Activated CD8-positive, alpha-beta T cell treated with anti-CD3 and anti-CD28 coated beads, Interleukin-2, amount 10 ng/mL, durations not matched to agents 7 days and 5 days (primary cell): ENCODE results near the gene PKNOX1. TPM values are rescaled to one million over a fixed set of nuclear protein-coding genes. Genes with fewer than 3 reads are reported as not detected.
"Not testable (repeated sequence)": the region's sequence is repeated elsewhere in the genome, so short reads cannot be mapped to it uniquely, and the experiment has no call there.

Experiments used
- ATAC-seq: fragments of 150-1000 bp; cut with Tn5 transposase; one replicate; pipeline ENCODE4 v1.10.0; 2021; ENCODE audit warnings: moderate library complexity
- CTCF ChIA-PET: fragments of 350-600 bp; sonication (Branson Sonifier 250); formaldehyde crosslinking; loops from one replicate; lab custom pipeline; 2021; ENCODE audit warnings: antibody characterized with exemption; lab: Charles Lee
- POLR2A ChIA-PET: fragments of 350-600 bp; sonication (Branson Sonifier 250); formaldehyde crosslinking; loops from one replicate; lab custom pipeline; 2021; ENCODE audit warnings: antibody characterized with exemption; lab: Charles Lee
- DNase-seq: peaks from one replicate; pipeline ENCODE4 v3.0.0-alpha.2; 2020
- H3K27ac Mint-ChIP-seq: one replicate; pipeline ENCODE4 v1.8.0; 2021; ENCODE audit warnings: mild to moderate bottlenecking, mixed read lengths
- H3K27me3 Mint-ChIP-seq: one replicate; pipeline ENCODE4 v1.8.0; 2021; ENCODE audit warnings: low read depth, mixed read lengths
- H3K36me3 Mint-ChIP-seq: one replicate; pipeline ENCODE4 v1.8.0; 2021; ENCODE audit warnings: low read depth, mixed read lengths
- H3K4me1 Mint-ChIP-seq: one replicate; pipeline ENCODE4 v1.8.0; 2021; ENCODE audit warnings: low read depth, mixed read lengths
- H3K4me3 Mint-ChIP-seq: one replicate; pipeline ENCODE4 v1.8.0; 2021; ENCODE audit warnings: mild to moderate bottlenecking, mixed read lengths
- H3K9me3 Mint-ChIP-seq: one replicate; pipeline ENCODE4 v1.8.0; 2022; ENCODE audit warnings: mixed read lengths; ENCODE audit not compliant: insufficient read depth
- total RNA-seq, 2 experiments: library from RNA; stranded (reverse); gene quantifications; one replicate each; pipeline ENCODE4 v1.2.3, GENCODE V29; 2021

PKNOX1 gene, protein sequence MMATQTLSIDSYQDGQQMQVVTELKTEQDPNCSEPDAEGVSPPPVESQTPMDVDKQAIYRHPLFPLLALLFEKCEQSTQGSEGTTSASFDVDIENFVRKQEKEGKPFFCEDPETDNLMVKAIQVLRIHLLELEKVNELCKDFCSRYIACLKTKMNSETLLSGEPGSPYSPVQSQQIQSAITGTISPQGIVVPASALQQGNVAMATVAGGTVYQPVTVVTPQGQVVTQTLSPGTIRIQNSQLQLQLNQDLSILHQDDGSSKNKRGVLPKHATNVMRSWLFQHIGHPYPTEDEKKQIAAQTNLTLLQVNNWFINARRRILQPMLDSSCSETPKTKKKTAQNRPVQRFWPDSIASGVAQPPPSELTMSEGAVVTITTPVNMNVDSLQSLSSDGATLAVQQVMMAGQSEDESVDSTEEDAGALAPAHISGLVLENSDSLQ
- total RNA-seq, result 10 to 100 TPM; 23.9 to 25.3 TPM

DNA sequence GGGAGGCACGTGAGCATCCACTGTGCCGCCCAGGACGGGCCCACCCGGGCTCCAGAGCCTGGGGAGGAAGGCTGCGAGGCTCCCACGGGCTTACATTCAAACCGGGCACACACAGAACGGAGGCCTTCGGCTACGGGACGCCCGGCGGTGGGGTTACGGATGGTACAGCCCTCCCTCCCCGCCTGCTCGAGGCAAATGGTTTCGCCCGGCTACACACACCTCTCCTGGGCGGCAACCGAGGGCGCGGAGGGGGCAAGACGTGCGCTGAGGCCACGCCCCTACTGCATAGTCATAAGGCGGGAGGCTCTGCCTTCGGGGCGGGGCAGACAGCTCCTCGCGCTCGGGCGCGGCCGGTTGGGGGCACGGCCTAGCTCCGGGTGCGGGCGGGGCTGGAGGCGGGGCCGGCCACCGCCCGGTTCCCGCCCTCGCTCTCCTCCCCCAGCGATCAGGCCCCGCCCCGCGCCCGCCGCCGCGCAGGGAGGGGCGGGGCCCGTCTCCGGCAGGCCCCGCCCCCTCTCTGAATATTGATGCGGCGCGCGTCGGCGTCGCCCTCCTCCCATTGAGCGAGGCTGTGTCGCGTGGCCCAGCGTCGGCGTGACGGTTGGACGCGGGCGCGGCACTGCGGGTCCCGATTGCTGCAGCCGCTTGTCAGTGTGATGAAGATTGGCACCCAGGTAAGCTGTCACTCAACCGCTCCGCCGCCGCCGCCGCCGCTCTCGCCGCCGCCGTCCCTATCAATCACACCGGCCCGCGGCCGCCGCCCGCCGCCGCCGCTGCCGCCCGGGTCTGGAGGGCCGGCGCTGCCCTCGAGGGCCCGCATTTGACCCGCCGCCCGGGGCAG is at the start of gene PKNOX1:
Gene PKNOX1 (plus strand): TSS at position 572 of the 841 bp plus-strand sequence. CDS start 29,820 bp downstream, outside the sequence.
- H3K4me3 Mint-ChIP-seq, result peak within 1 kb of the TSS; percentile 87
- CTCF ChIA-PET, result interaction anchor here (1.0 kb wide), 1 partner anchor 18 kb away, joined by 4 read pairs; no protein-coding TSS in a partner anchor
- H3K9me3 Mint-ChIP-seq, result no peaks in the 10 kb centered on the region
- peak within 1 kb of the TSS; percentile 94 for H3K27ac Mint-ChIP-seq
- DNase-seq, result peak; percentile 99
- POLR2A ChIA-PET, result interaction anchor here (0.6 to 1.0 kb wide), 5 partner anchors 10 to 94 kb away, joined by 3 to 4 read pairs (median 3); no protein-coding TSS in a partner anchor
- H3K36me3 Mint-ChIP-seq, result peaks cover 25% of the 10 kb centered on the region
- H3K4me1 Mint-ChIP-seq, result peaks cover 34% of the 10 kb centered on the region
- H3K27me3 Mint-ChIP-seq, result no peaks in the 10 kb centered on the region
- ATAC-seq, result peak; percentile 91

DNA sequence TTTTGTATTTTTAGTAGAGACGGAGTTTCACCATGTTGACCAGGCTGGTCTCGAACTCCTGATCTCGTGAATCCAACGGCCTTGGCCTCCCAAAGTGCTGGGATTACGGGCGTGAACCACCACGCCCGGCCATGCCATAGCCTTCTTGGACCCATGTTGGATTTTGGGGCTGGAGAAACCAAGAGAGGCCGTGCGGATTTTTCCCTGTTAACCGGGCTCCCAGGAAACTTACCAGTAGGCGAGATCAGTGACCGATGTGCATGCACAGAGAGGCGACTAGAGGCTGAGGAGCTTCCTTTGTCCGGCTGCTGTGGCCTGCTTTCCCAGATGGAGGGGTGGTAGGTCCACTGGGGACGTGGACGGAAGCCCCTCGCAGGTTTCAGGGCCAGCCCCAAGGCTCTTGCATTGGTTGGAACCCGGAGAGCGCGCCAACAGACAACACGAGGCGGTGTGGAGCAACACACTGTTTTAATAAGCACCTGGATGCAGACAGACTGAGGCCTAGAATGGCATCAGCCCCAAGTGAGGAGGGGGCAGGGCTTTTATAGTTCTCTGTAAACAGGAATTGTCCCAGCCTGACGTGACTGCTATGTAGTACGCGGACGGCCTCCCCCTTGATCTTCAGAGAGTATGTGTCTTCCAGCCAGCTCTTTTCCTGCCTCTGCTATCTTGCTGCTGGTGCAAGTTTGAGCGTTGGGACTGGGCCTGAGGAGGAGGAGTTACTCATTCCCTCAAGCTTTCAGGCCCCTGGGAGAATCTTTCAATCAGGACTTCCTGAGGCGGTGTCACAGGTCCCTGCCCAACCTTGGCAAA is 49.0 kb upstream of the PKNOX1 start, which contains the start of gene ERVH48-1:
Gene ERVH48-1 (minus strand): TSS at position 517 of the 813 bp plus-strand sequence. CDS start 6,624 bp downstream, outside the sequence.
- CTCF ChIA-PET, result no interaction called here
- Mint-ChIP-seq H3K27me3 (no peaks in the 10 kb centered on the region), H3K36me3 (no peaks in the 10 kb centered on the region), H3K9me3 (no peaks in the 10 kb centered on the region), H3K4me3 (peak within 1 kb of the TSS; percentile 57), H3K4me1 (peaks cover 19% of the 10 kb centered on the region), H3K27ac (peak within 1 kb of the TSS; percentile 94)
- ATAC-seq, result no peak
- DNase-seq, result no peak
- POLR2A ChIA-PET, result no interaction called here

DNA sequence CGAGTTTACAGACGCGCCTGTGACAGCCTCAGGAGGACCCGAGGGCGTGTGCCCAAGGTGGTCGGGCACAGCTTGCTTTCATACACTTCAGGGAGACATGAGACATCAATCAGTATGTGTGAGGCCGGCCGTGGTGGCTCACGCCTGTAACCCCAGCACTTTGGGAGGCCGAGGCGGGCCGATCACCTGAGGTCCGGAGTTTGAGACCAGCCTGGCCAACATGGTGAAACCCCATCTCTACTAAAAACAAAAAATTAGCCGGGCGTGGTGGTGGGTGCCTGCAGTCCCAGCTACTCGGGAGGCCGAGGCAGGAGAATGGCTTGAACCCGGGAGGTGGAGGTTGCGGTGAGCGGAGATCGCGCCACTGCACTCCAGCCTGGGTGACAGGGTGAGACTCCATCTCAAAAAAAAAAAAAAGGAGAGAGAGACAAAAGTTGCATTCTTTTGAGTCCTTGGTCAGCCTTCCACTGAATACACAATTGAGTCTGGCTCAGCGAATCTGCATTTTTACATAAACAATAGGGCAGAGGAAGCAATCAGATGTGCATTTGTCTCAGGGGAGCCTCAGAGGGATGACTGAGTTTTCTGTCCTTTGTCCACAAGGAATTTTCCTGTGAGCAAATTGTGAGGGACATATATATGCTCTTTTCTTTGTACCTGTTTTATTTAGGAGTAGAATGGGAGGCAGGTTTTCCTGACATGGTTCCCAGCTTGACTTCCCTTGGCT is 46.7 kb upstream of the PKNOX1 start:
- ATAC-seq, H3K9me3 Mint-ChIP-seq, CTCF ChIA-PET, H3K36me3 Mint-ChIP-seq, H3K4me3 Mint-ChIP-seq, DNase-seq, H3K27ac Mint-ChIP-seq, H3K27me3 Mint-ChIP-seq: not testable (repeated sequence)
- POLR2A ChIA-PET, result interaction anchor here (0.9 kb wide), 1 partner anchor 46 kb away, joined by 3 read pairs; the partner anchor contains the start of gene PKNOX1
- H3K4me1 Mint-ChIP-seq, result peaks cover 20% of the 10 kb centered on the region

DNA sequence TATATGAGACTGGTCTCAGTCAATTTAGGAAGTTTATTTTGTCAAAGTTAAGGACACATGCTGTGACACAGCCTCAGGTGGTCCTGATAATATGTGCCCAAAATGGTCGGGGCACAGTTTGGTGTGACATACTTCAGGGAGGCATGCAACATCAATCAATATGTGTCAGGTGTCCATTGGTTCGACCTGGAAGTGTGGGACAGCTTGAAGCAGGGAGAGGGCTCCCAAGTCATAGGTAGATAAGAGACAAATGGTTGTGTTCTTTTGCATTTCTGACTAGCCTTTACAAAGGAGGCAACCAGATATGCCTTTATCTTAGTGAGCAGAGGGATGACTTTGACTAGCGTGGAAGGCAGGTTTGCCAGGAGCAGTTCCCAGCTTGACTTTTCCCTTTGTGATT is 44.4 kb upstream of the PKNOX1 start:
- ATAC-seq, result no peak
- Mint-ChIP-seq H3K36me3 (no peaks in the 10 kb centered on the region), H3K27me3 (no peaks in the 10 kb centered on the region), H3K27ac (no peak overlapping the region), H3K4me3 (no peak overlapping the region), H3K4me1 (peaks cover 6% of the 10 kb centered on the region), H3K9me3 (no peaks in the 10 kb centered on the region)
- CTCF ChIA-PET, result no interaction called here
- POLR2A ChIA-PET, result interaction anchor here (0.6 kb wide), 1 partner anchor 29 kb away, joined by 3 read pairs; no protein-coding TSS in a partner anchor
- DNase-seq, result no peak

DNA sequence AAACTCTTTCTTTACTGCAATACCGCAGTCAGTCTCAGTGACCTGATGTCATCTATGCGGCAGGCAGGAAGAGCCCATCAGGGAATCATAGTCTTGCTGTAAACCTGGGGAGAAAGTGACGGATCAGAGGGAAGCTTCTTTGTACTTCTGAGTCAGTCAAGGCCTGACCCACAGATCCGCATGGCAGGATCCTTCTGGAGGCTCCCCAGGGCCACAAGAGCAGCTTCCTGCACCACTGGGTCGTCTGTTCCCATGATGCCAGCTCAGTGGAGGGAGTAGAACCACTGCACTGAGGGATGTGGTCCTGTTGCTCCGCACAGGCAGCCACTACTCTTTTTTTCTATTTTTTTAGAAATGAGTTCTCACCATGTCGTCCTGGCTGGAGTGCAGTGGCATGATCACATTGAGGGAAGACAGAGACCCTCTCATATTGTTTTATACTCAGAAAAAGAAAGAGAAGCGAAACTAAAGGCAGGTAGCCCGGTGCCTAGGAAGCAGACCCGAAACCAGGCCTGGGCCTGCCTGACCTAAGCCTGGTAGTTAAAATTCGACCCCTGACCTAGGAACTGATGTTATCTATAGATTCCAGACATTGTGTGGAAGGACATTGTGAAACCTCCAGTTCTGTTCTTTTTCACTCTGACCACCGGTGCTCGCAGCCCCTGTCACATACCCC is 42.7 kb upstream of the PKNOX1 start:
- ATAC-seq, result no peak
- Mint-ChIP-seq H3K4me3 (no peak overlapping the region), H3K27me3 (no peaks in the 10 kb centered on the region), H3K4me1 (peaks cover 4% of the 10 kb centered on the region), H3K27ac (no peak overlapping the region), H3K9me3 (no peaks in the 10 kb centered on the region), H3K36me3 (no peaks in the 10 kb centered on the region)
- ChIA-PET POLR2A (no interaction called here), CTCF (no interaction called here)
- DNase-seq, result no peak

DNA sequence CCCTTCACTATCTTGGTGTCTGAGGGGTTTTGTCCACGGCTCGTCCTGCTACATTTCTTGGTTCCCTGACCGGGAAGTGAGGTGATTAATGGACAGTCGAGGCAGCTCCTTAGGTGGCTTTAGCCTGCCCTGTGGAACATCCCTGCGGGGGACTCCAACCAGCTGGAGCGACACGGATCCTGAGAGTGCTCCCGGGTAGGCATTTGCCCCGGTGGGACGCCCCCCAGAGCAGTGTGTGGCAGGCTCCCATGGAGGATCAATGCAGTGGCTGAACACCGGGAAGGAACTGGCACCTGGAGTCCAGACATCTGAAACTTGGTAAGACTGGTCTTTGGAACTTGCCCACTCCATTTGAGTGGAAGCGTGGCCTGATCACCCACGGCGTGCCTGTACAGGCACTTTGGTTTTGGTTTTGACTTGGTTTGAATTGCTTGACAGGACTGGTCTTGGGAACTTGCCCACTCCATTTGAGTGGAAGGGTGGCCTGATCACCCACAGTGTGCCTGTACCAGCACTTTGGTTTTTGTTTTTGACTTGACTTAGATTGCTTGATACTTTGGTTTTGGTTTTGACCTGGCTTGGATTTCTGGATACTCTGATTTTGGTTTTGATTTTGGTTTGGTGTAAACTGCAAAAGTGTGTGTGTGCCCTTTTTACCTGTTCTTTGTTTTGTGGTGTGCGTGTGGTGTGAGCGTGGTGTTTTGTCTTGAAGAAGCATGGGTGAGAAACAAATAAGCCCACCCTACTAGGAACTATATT is 41.8 kb upstream of the PKNOX1 start:
- DNase-seq, POLR2A ChIA-PET, H3K9me3 Mint-ChIP-seq, H3K27me3 Mint-ChIP-seq, H3K36me3 Mint-ChIP-seq, CTCF ChIA-PET, H3K4me1 Mint-ChIP-seq, H3K4me3 Mint-ChIP-seq, H3K27ac Mint-ChIP-seq, ATAC-seq: not testable (repeated sequence)

DNA sequence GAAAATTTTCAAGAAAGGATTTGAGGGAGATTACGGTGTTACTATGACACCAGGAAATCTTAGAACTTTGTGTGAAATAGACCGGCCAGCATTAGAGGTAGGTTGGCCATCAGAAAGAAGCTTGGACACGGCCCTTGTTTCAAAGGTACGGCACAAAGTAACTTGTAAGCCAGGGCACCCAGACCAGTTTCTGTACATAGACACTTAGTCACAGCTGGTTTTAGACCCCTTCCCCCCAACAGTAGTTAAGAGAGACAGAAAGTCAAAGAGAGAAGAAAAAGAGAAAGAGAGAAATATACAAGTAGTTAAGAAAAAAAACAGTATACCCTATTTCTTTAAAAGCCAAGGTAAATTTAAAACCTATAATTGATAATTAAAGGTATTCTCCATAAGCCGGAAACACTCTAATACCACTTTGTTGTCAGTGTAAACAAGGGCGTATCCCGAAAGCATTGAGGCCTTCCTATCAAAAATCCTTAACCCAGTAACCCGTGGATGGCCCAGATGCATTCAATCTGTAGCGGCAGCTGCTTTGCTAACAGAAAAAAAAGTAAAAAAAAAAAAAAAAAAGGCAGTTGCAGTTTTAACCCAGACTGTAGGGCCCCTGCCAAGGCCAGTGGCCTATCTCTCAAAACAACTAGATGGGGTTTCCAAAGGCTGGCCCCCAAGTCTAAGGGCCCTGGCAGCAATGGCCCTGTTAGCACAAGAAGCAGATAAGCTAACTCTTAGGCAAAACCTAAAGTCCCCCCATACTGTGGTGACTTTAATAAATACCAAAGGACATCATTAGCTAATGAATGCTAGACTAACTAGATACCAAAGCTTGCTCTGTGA is 41.0 kb upstream of the PKNOX1 start:
- H3K27ac Mint-ChIP-seq, CTCF ChIA-PET, H3K4me3 Mint-ChIP-seq, H3K4me1 Mint-ChIP-seq, DNase-seq, ATAC-seq, H3K36me3 Mint-ChIP-seq, POLR2A ChIA-PET, H3K9me3 Mint-ChIP-seq, H3K27me3 Mint-ChIP-seq: not testable (repeated sequence)

DNA sequence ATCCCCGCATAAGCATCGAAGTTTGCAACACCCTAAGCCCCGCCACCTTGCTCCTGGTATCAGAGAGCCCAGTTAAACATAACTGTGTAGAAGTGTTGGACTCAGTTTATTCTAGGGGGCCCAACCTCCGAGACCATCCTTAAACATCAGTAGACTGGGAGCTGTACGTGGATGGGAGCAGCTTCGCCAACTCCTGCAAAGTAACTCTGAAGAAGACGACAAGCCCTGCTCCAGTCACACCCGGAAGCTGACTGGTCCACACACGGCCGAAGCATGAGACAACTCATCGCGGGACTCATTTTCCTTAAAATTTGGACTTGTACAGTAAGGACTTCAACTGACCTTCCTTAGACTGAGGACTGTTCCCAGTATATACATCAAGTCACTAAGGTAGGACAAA is 40.4 kb upstream of the PKNOX1 start:
- H3K4me1 Mint-ChIP-seq, H3K27me3 Mint-ChIP-seq, H3K27ac Mint-ChIP-seq, POLR2A ChIA-PET, CTCF ChIA-PET, DNase-seq, ATAC-seq, H3K9me3 Mint-ChIP-seq, H3K4me3 Mint-ChIP-seq, H3K36me3 Mint-ChIP-seq: not testable (repeated sequence)

DNA sequence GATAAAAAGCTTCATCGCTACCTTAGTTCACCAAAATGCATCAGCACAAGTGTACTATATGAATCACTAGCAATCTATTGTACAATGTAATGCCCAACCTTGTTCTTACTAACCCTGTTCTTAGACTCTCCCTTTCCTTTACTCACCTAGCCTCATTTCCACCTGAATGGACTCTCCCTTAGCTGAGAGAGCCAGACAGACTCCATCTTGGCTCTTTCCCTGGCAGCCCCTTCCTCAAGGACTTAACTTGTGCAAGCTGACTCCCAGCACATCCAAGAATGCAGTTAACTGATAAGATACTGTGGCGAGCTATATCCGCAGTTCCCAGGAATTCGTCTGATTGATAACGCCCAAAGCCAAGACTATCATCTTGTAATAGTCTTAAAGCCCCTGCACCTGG is 38.0 kb upstream of the PKNOX1 start:
- ATAC-seq, H3K4me1 Mint-ChIP-seq, H3K27me3 Mint-ChIP-seq, POLR2A ChIA-PET, H3K27ac Mint-ChIP-seq, DNase-seq, CTCF ChIA-PET, H3K4me3 Mint-ChIP-seq, H3K36me3 Mint-ChIP-seq, H3K9me3 Mint-ChIP-seq: not testable (repeated sequence)
